Stimulated activated CD8-positive, alpha-beta memory T cell treated with anti-CD3 and anti-CD28 coated beads, Interleukin-2, amount 100 ng/mL, for 1 hour (primary cell): Measurements from ENCODE around the gene SYT9.

Source experiments
- DNase-seq, 2 donors: peaks; one replicate each; pipeline ENCODE4 v3.0.0-alpha.2; 2020; ENCODE audit warnings: low read depth in 2 of 2

SYT9 gene

GRCh38 chr11:7423946-7424345, 172.2 kb downstream of the SYT9 start:
- DNase-seq: no peak

GRCh38 chr11:7427733-7428132, 176.0 kb downstream of the SYT9 start:
- no peak for DNase-seq

GRCh38 chr11:7428196-7428595, 176.5 kb downstream of the SYT9 start:
- DNase-seq: no peak

DNA sequence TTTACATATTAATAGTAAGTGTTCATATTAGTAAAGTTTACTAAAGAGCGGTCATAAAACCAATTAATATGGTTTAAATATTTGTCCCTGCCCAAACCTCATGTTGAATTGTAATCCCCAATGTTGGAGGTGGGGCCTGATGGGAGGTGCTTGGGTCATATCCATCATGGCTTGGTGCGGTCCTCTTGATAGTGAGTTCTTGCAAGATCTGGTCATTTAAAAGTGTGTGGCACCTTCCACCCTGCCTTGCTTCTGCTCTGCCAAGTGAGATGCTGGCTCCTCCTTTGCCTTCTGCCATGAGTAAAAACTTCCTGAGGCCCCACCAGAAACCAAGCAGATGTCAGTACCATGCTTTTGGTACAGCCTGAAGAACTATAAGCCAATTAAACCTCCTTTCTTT, 178.8 kb downstream of the SYT9 start:
- DNase-seq: no peak

- DNase-seq: no peak
Measured at GRCh38 chr11:7435176-7435575, 183.5 kb downstream of the SYT9 start.

GRCh38 chr11:7436146-7436545, 184.4 kb downstream of the SYT9 start:
- no peak for DNase-seq

- no peak for DNase-seq
Measured at GRCh38 chr11:7436657-7437056, 185.0 kb downstream of the SYT9 start.

- no peak for DNase-seq
Measured at GRCh38 chr11:7437696-7438095, 186.0 kb downstream of the SYT9 start.

GRCh38 chr11:7439746-7440320, 188.1 kb downstream of the SYT9 start:
- no peak for DNase-seq

DNA sequence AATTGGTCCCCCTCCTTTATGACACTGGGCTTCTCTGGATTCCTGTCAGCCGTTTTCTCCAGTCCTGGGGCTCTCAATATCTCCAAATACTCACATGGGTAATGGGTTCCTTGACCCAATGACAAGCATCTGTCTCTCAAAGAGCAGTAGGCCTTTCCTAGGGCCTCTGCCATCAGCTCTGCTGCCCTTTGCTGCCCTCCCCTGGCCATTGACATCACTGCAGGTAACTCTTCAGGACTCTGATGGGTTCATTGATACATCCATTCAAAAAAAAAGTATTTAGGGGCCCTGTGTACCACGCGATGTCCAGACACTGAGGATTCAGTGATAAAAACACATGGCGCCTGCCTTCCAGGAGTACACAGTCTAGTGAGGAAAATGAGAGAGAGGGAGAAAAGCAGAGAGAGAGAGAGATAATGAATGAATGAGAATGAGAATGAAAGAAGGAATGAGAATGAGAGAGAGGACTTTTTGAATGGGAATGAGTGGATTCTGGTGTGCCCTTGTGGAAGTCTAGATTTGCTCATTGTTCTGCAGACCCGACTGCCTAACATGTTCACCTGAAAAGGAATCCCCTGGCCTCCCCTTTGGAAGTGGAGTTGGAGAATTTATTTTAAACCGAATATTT, 191.0 kb downstream of the SYT9 start:
- DNase-seq: peak; percentile 31 to 43

DNA sequence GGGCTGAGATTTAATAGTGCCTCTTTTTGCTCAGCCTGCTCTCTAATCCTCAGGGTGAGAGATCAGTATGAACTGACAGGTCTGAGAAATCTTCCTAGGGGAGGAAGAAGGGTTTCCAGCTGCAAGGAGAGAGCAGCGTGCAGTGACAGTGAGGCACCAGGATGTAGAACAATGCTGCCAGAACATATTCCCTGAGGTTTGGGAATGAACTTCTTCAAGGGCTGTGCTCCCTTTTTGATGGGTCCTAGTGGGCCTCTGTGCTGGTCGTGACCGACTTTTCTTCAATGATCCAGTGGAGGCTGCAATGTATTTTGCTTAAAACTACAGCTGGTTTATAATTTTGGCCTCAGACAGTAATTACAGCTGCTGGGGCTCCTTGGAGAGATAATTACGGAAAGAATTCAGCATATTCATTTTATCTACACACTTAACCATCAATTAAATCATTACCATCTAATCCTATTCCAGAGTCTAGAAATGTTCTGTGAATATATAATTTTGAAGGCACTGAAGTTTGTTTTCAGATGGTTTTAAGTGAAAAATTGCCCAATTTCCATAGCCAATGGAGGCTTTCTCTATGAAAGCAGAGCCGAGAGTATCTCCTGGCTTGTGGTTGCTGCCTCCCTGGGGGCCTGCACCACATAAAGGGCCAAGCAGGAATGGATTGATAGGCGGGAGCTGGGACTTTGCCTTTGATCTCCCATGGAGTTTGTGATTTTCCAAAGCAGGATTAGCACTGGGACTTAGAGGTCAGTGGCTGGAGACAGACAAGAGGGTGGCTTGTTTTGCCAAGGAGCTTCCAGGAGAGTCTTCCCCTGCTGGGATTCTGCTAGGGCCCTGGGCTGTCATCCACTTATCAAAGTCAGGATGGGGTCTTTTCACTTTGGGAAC, 192.6 kb downstream of the SYT9 start:
- no peak for DNase-seq

DNA sequence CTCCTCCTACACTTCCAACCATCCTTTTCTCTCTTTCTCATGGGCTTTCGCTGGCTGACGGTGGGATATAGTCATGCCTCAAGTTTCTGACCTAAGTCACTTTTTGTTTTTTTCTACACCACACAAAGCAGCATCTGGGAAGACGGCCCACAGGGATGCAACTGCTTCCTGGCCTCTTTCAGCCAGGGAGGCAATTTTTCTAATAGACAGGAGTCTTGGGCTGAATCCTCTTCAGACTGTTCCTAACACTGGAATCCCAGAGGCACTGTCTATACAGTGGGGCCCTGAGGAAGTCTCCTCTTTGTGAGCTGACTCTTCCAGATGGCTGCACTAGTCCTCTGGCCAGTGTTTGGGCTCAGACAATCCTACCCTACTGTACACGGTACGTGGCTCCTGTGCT, 193.9 kb downstream of the SYT9 start:
- no peak for DNase-seq

- DNase-seq: no peak
Measured at GRCh38 chr11:7448201-7448600, 196.5 kb downstream of the SYT9 start.

- DNase-seq: no peak
Measured at GRCh38 chr11:7449211-7449840, 197.6 kb downstream of the SYT9 start.

GRCh38 chr11:7449841-7450214, 198.1 kb downstream of the SYT9 start:
- no peak for DNase-seq

- no peak for DNase-seq
Measured at GRCh38 chr11:7450836-7451235, 199.1 kb downstream of the SYT9 start.

GRCh38 chr11:7451520-7451919, 199.8 kb downstream of the SYT9 start:
- DNase-seq: no peak

DNA sequence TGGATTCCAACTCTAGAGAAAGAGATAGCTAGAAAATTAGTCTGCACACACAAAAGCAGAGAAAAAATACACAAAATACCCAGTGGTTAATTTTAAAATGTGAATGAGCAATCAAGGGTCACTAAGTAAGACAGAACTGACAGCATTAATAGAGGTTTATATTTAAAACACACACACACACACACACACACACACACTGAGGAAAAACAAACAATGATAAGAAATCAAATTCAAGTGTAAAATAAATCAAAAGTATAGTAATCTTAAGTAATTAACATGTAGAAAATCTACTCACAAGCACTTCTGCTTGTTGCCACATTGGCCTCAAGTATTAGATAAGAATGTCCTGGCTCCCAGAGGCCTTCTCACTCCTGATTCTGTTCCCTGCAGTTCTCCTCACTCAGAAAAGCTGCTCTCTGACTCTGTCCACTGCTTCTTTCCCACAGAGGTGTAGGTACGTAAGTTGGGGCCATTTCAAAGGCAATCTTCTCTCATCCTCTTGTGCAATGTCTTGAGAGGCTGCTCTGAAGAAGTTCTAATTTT, 200.3 kb downstream of the SYT9 start:
- DNase-seq: no peak

DNA sequence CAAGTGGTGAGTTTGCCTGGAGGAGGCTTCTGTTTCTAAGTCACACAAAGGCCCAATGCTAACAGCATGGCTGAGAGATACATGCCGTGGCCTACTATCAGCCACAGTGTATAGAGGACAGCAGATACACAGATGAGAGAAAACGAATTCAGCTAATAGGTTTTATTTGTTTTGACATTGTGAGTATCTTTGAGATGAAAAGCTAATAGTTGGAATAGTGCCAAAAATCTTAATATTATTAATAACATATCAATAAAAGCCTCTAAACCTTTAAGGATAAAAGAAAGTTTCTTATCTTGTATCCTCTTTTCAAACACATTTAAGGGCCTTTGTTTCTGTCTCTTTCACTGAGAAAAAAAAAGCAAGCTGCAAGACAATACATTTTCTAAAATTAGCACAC, 203.2 kb downstream of the SYT9 start:
- no peak for DNase-seq

- no peak for DNase-seq
Measured at GRCh38 chr11:7457211-7457610, 205.5 kb downstream of the SYT9 start.

- no peak for DNase-seq
Measured at GRCh38 chr11:7462706-7463105, 211.0 kb downstream of the SYT9 start.

- DNase-seq: no peak
Measured at GRCh38 chr11:7467652-7468051, 215.9 kb downstream of the SYT9 start.
